ENCODE results near the gene ZNF507. TPM values are rescaled to one million over a fixed set of nuclear protein-coding genes. Genes with fewer than 3 reads are reported as not detected.

Gene ZNF507
- total RNA-seq, 1 donor from 2014 or later = 22.2 TPM

- DNase-seq (ENCODE audit: low spot score) = no peak
- TF ChIP-seq, protein P1, sequence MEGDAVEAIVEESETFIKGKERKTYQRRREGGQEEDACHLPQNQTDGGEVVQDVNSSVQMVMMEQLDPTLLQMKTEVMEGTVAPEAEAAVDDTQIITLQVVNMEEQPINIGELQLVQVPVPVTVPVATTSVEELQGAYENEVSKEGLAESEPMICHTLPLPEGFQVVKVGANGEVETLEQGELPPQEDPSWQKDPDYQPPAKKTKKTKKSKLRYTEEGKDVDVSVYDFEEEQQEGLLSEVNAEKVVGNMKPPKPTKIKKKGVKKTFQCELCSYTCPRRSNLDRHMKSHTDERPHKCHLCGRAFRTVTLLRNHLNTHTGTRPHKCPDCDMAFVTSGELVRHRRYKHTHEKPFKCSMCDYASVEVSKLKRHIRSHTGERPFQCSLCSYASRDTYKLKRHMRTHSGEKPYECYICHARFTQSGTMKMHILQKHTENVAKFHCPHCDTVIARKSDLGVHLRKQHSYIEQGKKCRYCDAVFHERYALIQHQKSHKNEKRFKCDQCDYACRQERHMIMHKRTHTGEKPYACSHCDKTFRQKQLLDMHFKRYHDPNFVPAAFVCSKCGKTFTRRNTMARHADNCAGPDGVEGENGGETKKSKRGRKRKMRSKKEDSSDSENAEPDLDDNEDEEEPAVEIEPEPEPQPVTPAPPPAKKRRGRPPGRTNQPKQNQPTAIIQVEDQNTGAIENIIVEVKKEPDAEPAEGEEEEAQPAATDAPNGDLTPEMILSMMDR (IDR thresholded peaks at IDR 0.05; ENCODE audit: unreplicated experiment) = no peak
- Mint-ChIP-seq H3K4me1 (ENCODE audit: unreplicated experiment) (peaks cover 3% of the 10 kb centered on the region), H3K36me3 (ENCODE audit: low read depth, unreplicated experiment) (peaks cover 31% of the 10 kb centered on the region), H3K27ac (ENCODE audit: unreplicated experiment) (no peak overlapping the region), H3K4me3 (ENCODE audit: unreplicated experiment) (no peak overlapping the region), H3K9me3 (ENCODE audit: unreplicated experiment) (no peaks in the 10 kb centered on the region), H3K27me3 (ENCODE audit: unreplicated experiment) (peaks cover 3% of the 10 kb centered on the region)
Measured at GRCh38 chr19:32349051-32349450, 3.6 kb downstream of the ZNF507 start.

DNA sequence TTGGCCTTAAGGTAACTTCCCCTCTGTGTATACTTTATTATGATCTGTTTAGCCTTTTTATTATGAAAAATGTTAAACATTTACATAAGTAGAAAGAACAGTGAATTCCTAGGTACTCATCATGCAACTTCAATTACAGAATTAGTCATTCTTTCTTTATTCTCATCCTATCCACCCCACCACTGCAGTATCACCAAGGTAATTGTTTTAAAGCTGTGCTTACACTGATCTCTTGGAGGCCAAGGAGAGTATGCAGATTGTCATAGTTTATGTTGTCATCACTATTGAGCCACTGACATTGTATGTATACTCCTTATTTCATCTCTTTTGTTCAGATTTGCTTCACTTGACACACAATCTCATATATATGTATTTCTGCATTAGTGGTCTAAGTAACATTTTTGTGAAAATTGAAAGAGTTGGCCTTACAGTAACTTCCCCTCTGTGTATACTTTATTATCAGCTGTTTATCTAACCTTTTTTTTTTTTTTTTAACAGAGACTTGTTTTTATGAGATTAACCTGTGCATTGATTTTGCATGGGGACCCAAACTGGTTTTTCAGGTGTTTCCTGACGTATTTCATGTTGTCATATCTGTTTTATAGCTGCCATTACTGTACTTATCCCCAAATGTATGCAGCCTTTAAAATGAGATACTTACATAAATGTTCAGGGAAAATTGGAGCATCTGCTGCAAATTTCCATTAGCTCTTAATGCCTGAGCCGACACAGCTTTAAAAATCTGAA is 4.5 kb downstream of the ZNF507 start:
- Mint-ChIP-seq H3K9me3 (ENCODE audit: unreplicated experiment) (no peaks in the 10 kb centered on the region), H3K27ac (ENCODE audit: unreplicated experiment) (no peak overlapping the region), H3K4me3 (ENCODE audit: unreplicated experiment) (no peak overlapping the region), H3K4me1 (ENCODE audit: unreplicated experiment) (peaks cover 3% of the 10 kb centered on the region), H3K36me3 (ENCODE audit: low read depth, unreplicated experiment) (peaks cover 36% of the 10 kb centered on the region), H3K27me3 (ENCODE audit: unreplicated experiment) (no peaks in the 10 kb centered on the region)
- TF ChIP-seq, protein P1 (IDR thresholded peaks at IDR 0.05; ENCODE audit: unreplicated experiment) = no peak
- DNase-seq (ENCODE audit: low spot score) = no peak

DNA sequence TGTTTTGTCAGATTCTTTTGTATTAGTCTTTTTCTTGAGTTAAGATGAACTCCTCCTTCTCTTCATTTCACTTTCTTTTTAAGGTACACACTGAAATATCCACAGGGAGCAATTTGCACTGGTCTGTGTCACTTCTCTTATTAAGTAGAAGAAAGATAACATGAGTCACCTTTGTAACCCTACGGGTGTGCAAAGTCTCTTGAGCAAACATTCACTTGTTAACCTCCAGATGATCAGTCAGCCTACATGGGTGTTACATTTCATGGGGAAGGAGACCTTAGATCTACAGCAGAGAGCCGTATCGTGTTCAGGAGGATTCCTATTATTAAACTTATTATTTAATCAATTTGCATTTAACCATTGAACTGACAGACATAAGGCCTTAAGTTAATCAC is 5.1 kb downstream of the ZNF507 start:
- no peaks in the 10 kb centered on the region for H3K27me3 Mint-ChIP-seq (ENCODE audit: unreplicated experiment)
- DNase-seq (ENCODE audit: low spot score) = no peak
- H3K36me3 Mint-ChIP-seq (ENCODE audit: low read depth, unreplicated experiment) = peaks cover 36% of the 10 kb centered on the region

DNA sequence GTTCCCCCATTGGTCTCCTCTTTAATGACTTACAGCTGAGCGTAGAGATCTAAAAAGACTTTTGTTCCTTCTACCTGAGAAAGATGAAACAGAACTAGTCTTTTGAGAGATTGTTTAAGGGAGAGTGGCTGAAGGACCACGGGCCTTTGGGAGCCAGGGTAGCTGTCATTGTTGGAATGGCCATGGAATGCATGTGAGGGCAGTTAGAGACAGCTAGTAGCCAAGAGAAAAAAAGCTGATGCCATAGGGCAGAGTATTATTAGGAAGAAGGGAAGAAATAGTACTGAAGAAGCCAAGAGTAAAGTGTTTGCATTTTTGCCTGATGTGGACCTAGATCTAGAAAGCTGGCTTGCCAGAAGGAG is 5.6 kb downstream of the ZNF507 start:
- DNase-seq (ENCODE audit: low spot score) = no peak
- Mint-ChIP-seq H3K27ac (ENCODE audit: unreplicated experiment) (no peak overlapping the region), H3K36me3 (ENCODE audit: low read depth, unreplicated experiment) (peaks cover 37% of the 10 kb centered on the region)

More for the DNA sequence above, 5.1 kb downstream of the ZNF507 start:
- Mint-ChIP-seq H3K27ac (ENCODE audit: unreplicated experiment) (no peak overlapping the region), H3K9me3 (ENCODE audit: unreplicated experiment) (no peaks in the 10 kb centered on the region), H3K4me3 (ENCODE audit: unreplicated experiment) (no peak overlapping the region), H3K4me1 (ENCODE audit: unreplicated experiment) (peaks cover 3% of the 10 kb centered on the region)
- TF ChIP-seq, protein P1 (IDR thresholded peaks at IDR 0.05; ENCODE audit: unreplicated experiment) = no peak

DNA sequence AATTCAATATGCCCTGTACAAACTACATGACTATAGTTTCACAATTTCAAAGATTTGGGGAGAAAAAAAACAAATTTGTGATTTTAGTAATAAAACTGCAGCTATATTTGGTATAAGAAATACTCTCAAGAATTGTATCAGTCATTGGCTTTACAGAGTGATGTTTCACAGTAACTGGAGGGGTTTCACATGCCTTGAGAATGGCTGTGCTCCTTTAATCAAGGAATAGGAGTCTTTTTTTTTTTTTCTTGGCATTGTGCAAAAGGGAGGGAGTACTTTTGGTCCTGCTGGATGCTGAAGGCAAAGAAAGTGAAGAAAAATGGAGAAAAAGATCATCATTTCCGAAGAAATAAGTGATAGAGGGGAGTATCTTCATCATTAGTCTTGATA is 6.8 kb downstream of the ZNF507 start:
- H3K27ac Mint-ChIP-seq (ENCODE audit: unreplicated experiment) = no peak overlapping the region
- H3K4me1 Mint-ChIP-seq (ENCODE audit: unreplicated experiment) = peaks cover 3% of the 10 kb centered on the region
- H3K27me3 Mint-ChIP-seq (ENCODE audit: unreplicated experiment) = no peaks in the 10 kb centered on the region
- no peak for DNase-seq (ENCODE audit: low spot score)
- H3K4me3 Mint-ChIP-seq (ENCODE audit: unreplicated experiment) = no peak overlapping the region
- peaks cover 40% of the 10 kb centered on the region for H3K36me3 Mint-ChIP-seq (ENCODE audit: low read depth, unreplicated experiment)
- no peaks in the 10 kb centered on the region for H3K9me3 Mint-ChIP-seq (ENCODE audit: unreplicated experiment)
- TF ChIP-seq, protein P1 (IDR thresholded peaks at IDR 0.05; ENCODE audit: unreplicated experiment) = no peak

More for the DNA sequence above, 5.6 kb downstream of the ZNF507 start:
- TF ChIP-seq, protein P1 (IDR thresholded peaks at IDR 0.05; ENCODE audit: unreplicated experiment) = no peak
- peaks cover 3% of the 10 kb centered on the region for H3K4me1 Mint-ChIP-seq (ENCODE audit: unreplicated experiment)
- no peaks in the 10 kb centered on the region for H3K27me3 Mint-ChIP-seq (ENCODE audit: unreplicated experiment)
- H3K4me3 Mint-ChIP-seq (ENCODE audit: unreplicated experiment) = no peak overlapping the region
- H3K9me3 Mint-ChIP-seq (ENCODE audit: unreplicated experiment) = no peaks in the 10 kb centered on the region

Data from endothelial cell (in vitro differentiated cells).